Central memory CD4-positive, alpha-beta T cell (primary cell): Measurements from ENCODE around the gene BARX1.
"Not testable (repeated sequence)": the region's sequence is repeated elsewhere in the genome, so short reads cannot be mapped to it uniquely, and the experiment has no call there.

ENCODE experiments used
- DNase-seq: peaks from one replicate; pipeline ENCODE4 v3.0.0; 2022

BARX1 gene

GRCh38 chr9:93950619-93951601, 4.2 kb downstream of the BARX1 start:
- no peak for DNase-seq

- no peak for DNase-seq
Measured at GRCh38 chr9:93949694-93950449, 5.3 kb downstream of the BARX1 start.

- no peak for DNase-seq
Measured at GRCh38 chr9:93949073-93949693, 6.0 kb downstream of the BARX1 start.

GRCh38 chr9:93948441-93949072, 6.6 kb downstream of the BARX1 start:
- no peak for DNase-seq

- DNase-seq = no peak
Measured at GRCh38 chr9:93947409-93948070, 7.6 kb downstream of the BARX1 start.

GRCh38 chr9:93946338-93946712, 8.8 kb downstream of the BARX1 start:
- DNase-seq = no peak

GRCh38 chr9:93945400-93946337, 9.5 kb downstream of the BARX1 start:
- no peak for DNase-seq

GRCh38 chr9:93944011-93944410, 11.1 kb downstream of the BARX1 start:
- no peak for DNase-seq

- DNase-seq = no peak
Measured at GRCh38 chr9:93942161-93942560, 13.0 kb downstream of the BARX1 start.

GRCh38 chr9:93941493-93941892, 13.7 kb downstream of the BARX1 start:
- no peak for DNase-seq

- no peak for DNase-seq
Measured at GRCh38 chr9:93940951-93941350, 14.2 kb downstream of the BARX1 start.

GRCh38 chr9:93939589-93939988, 15.6 kb downstream of the BARX1 start:
- DNase-seq = not testable (repeated sequence)

- DNase-seq = no peak
Measured at GRCh38 chr9:93937193-93937592, 18.0 kb downstream of the BARX1 start.

GRCh38 chr9:93931905-93932304, 23.2 kb downstream of the BARX1 start:
- DNase-seq = no peak

GRCh38 chr9:93930070-93930469, 25.1 kb downstream of the BARX1 start:
- no peak for DNase-seq

GRCh38 chr9:93929231-93929630, 25.9 kb downstream of the BARX1 start:
- DNase-seq = no peak

GRCh38 chr9:93922535-93922934, 32.6 kb downstream of the BARX1 start:
- DNase-seq = no peak

GRCh38 chr9:93920131-93920800, 34.9 kb downstream of the BARX1 start:
- DNase-seq = no peak

GRCh38 chr9:93918061-93918460, 37.1 kb downstream of the BARX1 start:
- DNase-seq = no peak

- no peak for DNase-seq
Measured at GRCh38 chr9:93917121-93917853, 37.9 kb downstream of the BARX1 start.
